ENCODE results near the gene CLEC16A.
"Not testable (repeated sequence)": the region's sequence is repeated elsewhere in the genome, so short reads cannot be mapped to it uniquely, and the experiment has no call there.

CLEC16A gene

GRCh38 chr16:11093572-11094074, 149.3 kb downstream of the CLEC16A start:
- DNase-seq (ENCODE audit: extremely low read depth in 1 of 2, low read depth in 1 of 2): no peak

- DNase-seq (ENCODE audit: extremely low read depth in 1 of 2, low read depth in 1 of 2): no peak
Measured at GRCh38 chr16:11094075-11094856, 149.9 kb downstream of the CLEC16A start.

DNA sequence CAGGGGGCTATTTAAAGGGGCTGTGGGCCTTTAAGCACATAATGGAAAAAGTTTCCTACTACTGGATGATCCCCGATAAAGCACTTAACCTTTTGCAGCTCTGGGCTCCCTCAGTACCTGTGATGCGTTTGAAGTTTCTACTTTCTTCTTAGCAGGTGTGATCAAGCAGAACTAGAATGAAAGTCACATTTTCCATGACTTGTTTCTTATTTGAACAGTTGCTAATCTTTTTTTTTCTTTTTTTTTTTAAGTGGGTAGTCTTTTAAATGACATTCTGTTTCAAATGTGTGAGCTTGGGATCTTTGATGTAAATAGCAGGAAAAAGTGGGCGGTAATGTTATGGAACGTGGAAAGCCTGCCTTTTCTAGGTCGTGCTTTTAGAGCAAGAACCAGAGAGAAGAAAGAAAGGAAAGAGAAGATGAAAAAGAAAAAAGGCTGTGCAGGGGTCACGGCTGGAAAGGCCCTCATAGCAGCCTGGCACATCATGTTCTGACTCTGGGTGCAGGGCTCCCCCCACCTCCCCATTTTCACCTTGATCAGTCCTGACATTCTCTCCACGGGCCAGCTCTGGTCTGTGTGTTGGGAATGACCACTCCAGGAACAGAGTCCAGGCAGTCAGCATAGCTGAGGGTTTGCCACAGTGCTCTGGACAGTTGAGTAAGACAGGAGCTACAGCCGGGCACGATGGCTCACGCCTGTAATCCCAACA, 150.6 kb downstream of the CLEC16A start:
- DNase-seq (ENCODE audit: extremely low read depth in 1 of 2, low read depth in 1 of 2): no peak

GRCh38 chr16:11095935-11096334, 151.6 kb downstream of the CLEC16A start:
- DNase-seq (ENCODE audit: extremely low read depth in 1 of 2, low read depth in 1 of 2): no peak

DNA sequence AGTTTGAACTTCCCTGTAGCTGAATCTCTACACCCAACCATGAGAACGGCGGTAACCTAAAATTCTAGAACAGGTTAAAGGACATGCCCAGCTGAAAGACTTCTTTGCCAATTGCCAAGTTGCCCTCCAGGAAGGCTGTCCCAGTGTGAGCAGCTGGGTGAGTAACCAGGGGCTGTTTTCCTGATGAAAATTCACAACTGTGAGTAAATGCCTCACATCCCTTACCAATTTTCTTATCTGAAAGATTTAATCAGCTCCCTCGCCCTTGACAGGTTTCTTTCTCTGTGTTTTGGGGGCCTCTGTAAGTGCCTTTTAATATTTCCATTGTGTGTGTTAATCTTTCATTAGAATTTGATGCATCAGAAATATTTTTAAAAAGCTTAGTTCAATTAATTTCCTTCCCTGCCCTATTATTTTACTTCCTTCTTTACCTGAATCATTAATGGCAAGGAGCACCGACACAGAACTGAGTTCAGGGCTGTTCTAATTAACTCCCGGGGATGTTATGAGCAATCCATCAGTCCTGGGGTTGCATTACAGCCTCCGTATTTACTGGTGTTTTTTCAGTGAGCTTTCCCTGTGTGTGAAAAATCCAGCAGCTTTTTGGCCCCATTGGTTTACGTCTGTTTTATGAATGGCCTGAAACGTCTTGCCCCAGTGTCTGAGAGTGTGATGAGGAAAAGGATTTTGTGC, 152.9 kb downstream of the CLEC16A start:
- no peak for DNase-seq (ENCODE audit: extremely low read depth in 1 of 2, low read depth in 1 of 2)

DNA sequence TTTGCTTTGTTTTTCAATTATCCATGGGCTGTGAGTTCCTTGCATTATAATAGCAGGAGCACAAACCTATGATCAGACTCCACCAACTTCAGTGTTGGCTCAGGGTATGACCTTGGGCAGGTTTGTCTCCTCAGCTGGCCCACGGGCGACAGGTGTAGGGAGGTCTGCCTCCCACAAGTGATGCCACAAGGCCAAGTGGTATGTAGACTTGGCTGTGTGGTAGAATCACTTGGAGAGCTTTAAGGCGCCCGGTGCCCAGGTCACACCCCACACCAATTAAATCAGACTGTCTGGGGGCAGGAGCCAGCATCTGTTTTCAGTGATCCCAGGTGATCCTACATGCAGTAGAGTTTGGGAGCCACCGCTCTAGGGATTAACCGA, 153.4 kb downstream of the CLEC16A start:
- no peak for DNase-seq (ENCODE audit: extremely low read depth in 1 of 2, low read depth in 1 of 2)

GRCh38 chr16:11098601-11099390, 154.4 kb downstream of the CLEC16A start:
- DNase-seq (ENCODE audit: extremely low read depth in 1 of 2, low read depth in 1 of 2): no peak

DNA sequence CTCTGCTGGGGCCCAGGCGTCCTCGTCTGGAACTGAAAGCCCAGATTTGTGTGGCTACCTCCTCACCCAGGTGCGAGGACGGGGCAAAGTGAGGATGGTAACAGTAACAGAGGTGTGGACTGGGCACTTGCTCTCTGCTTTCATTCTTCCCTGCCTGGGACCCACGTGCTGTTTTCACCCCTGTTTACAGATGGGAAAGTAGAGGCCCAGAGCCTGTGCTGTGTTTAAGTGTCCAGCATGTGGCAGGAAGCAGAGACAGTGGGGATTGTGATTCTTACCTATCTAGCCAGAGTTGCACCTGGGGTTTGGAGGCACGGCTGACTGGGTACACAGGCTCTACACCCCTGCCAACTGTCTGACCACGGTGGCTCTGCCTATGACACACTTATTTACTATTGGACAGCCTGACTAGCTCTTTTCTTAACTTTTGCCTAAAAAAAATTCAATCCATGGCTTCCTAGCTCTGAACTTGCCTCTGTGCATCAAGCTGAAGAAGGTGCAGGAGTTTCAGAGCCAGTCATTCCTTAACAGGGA, 155.4 kb downstream of the CLEC16A start:
- no peak for DNase-seq (ENCODE audit: extremely low read depth in 1 of 2, low read depth in 1 of 2)

GRCh38 chr16:11100239-11100750, 155.9 kb downstream of the CLEC16A start:
- no peak for DNase-seq (ENCODE audit: extremely low read depth in 1 of 2, low read depth in 1 of 2)

GRCh38 chr16:11101283-11101682, 156.9 kb downstream of the CLEC16A start:
- no peak for DNase-seq (ENCODE audit: extremely low read depth in 1 of 2, low read depth in 1 of 2)

DNA sequence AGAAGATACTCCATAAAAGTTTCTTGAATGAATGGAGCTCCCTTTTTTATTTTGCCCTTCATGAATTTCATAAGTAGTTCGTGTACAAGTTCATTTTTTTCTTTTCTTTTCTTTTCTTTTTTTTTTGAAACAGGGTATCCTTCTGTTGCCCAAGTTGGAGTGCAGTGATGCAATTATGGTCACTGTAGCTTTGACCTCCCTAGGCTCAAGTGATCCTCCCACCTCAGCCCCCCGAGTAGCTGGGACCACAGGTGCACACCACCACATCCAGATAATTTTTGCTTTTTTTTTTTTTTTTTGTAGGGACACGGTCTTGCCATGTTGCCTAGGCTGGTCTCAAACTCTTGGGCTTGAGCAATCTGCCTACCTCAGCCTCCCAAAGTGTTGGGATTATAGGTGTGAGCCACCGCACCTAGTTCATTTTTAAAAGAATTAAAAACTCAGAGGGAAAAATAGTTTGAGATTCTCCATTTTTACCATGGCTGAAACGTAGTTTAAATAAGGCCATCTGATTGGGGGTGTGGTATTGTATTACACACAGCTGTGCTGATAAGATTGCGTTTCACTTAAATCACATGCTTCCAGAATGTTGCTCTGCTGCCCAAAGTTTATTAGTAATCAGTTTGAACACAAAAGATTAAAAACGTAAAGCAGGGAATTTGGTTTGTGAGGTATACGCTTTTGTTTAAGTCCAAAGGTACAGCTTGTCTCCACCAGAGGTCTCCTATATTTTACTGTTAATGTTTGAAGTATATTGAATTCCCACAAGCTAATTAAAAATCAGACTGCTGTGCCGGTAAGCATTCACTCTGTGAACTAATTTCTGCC, 157.5 kb downstream of the CLEC16A start:
- DNase-seq (ENCODE audit: extremely low read depth in 1 of 2, low read depth in 1 of 2): no peak

DNA sequence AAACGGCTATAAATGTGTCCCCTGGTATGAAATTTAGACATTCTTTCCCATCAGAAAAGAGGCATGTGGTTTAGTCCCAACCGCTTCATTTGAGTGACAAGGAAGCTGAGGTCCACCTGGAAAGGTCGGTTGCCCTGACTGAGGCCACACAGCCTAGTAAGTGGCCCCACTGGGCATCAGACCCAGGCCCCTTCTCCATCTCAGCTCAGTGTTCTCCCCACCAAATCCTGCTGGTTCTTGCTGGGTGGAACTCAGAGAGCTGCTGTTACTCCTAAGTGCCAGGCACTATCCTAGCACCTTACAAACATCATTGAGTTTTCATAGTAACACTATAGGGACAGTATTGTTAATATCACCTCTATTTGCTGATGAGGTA, 158.1 kb downstream of the CLEC16A start:
- no peak for DNase-seq (ENCODE audit: extremely low read depth in 1 of 2, low read depth in 1 of 2)

DNA sequence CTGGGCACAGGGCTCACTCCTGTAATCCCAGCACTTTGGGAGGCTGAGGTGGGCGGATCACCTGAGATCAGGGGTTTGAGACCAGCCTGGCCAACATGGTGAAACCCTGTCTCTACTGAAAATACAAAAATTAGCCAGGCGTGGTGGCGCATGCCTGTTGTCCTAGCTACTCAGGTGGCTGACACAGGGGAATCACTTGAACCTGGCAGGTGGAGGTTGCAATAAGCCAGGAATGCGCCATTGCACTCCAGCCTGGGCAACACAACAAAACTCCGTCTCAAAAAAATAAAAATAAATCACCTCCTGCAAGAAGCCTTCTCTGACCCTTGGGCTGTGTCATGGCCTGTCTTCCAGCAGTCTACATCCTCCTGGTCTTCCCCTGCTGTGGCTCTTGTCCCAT, 158.9 kb downstream of the CLEC16A start:
- not testable (repeated sequence) for DNase-seq (ENCODE audit: extremely low read depth in 1 of 2, low read depth in 1 of 2)

GRCh38 chr16:11104168-11105037, 160.0 kb downstream of the CLEC16A start:
- no peak for DNase-seq (ENCODE audit: extremely low read depth in 1 of 2, low read depth in 1 of 2)

- DNase-seq (ENCODE audit: extremely low read depth in 1 of 2, low read depth in 1 of 2): no peak
Measured at GRCh38 chr16:11105038-11105903, 160.9 kb downstream of the CLEC16A start.

GRCh38 chr16:11106726-11107125, 162.4 kb downstream of the CLEC16A start:
- no peak for DNase-seq (ENCODE audit: extremely low read depth in 1 of 2, low read depth in 1 of 2)

GRCh38 chr16:11107780-11108465, 163.6 kb downstream of the CLEC16A start:
- DNase-seq (ENCODE audit: extremely low read depth in 1 of 2, low read depth in 1 of 2): no peak

All from activated CD8-positive, alpha-beta memory T cell treated with anti-CD3 and anti-CD28 coated beads for 1 hour (primary cell).